HepG2 (cell line): ENCODE data around the gene PSAPL1. TPM values are rescaled to one million over a fixed set of nuclear protein-coding genes. Genes with fewer than 3 reads are reported as not detected.

ENCODE experiments used
- ATAC-seq: fragments of 200-7000 bp; cut with Tn5 transposase; 3 replicates; pipeline ENCODE4 v1.9.1; 2020; ENCODE audit warnings: mild to moderate bottlenecking, moderate library complexity
- BruUV-seq: library from RNA; stranded (reverse); fragments of 400-500 nt; replicated peaks from 2 replicates; lab custom pipeline; 2021; lab: Mats Ljungman, UMichigan
- CTCF ChIA-PET: fragments of 300-600 bp; formaldehyde crosslinking; extraction: SDS; loops from one replicate; lab custom pipeline; 2021; ENCODE audit warnings: low total read pairs, inconsistent platforms, low intra/inter-chr PET ratio; lab: Yijun Ruan, JAX
- POLR2A ChIA-PET: fragments of 350-600 bp; sonication (Branson Sonifier 250); formaldehyde crosslinking; loops from one replicate; lab custom pipeline; 2020; ENCODE audit warnings: antibody characterized with exemption, inconsistent platforms; lab: Yijun Ruan, JAX
- DNase-seq: peaks from one replicate; pipeline ENCODE4 v3.0.0-alpha.2; 2015; ENCODE audit warnings: low spot score
- FAIRE-seq: peaks from 3 replicates; lab custom pipeline; 2011; peaks lifted over from hg19 to GRCh38; lab: Jason Lieb, UNC
- H2AFZ ChIP-seq: one replicate; pipeline ENCODE4 v1.6.1; 2011; ENCODE audit warnings: low read length, inconsistent platforms
- H3K27ac ChIP-seq: fragments of 300-600 bp; 3 replicates; pipeline ENCODE4 v1.8.0; 2011; ENCODE audit warnings: mixed run types, mild to moderate bottlenecking, mixed read lengths, low read length, inconsistent platforms; ENCODE audit not compliant: insufficient read depth; ENCODE audit errors: extremely low read length
- H3K27me3 ChIP-seq, 2 experiments: fragments of 200-600 bp in 1 of 2; 2 replicates in 1 of 2; 3 replicates in 1 of 2; pipeline versions ENCODE4 v1.6.0 to v1.8.0; 2011; ENCODE audit warnings: low read length in 2 of 2, mild to moderate bottlenecking in 2 of 2, moderate library complexity in 2 of 2, inconsistent platforms in 1 of 2; ENCODE audit not compliant: insufficient read depth in 2 of 2, control insufficient read depth in 1 of 2
- H3K36me3 ChIP-seq, 2 experiments: fragments of 200-600 bp in 1 of 2; replicated peaks in 1 of 2; 2 replicates in 1 of 2; 3 replicates in 1 of 2; pipeline versions ENCODE4 v1.5.1 to v1.8.0; 2011; ENCODE audit warnings: low read length in 2 of 2, inconsistent platforms in 1 of 2; ENCODE audit not compliant: insufficient read depth in 2 of 2, control insufficient read depth in 1 of 2
- H3K4me1 ChIP-seq: 2 replicates; pipeline ENCODE4 v1.5.1; 2012; ENCODE audit warnings: low read length, inconsistent platforms; ENCODE audit not compliant: insufficient read depth
- H3K4me2 ChIP-seq: 2 replicates; pipeline ENCODE4 v1.6.0; 2011; ENCODE audit warnings: low read depth, low read length, inconsistent platforms
- H3K4me3 ChIP-seq, 3 experiments: fragments of 200-600 bp in 1 of 3; sonication (generic), shearing (Covaris generic) in 1 of 3; replicated peaks in 1 of 3; 2 replicates each; pipeline ENCODE4 v1.5.1; 2011 to 2016; ENCODE audit warnings: low read length in 3 of 3, inconsistent platforms in 2 of 3, low read depth in 2 of 3, mild to moderate bottlenecking in 2 of 3, control low read depth in 1 of 3, mixed read lengths in 1 of 3; ENCODE audit not compliant: insufficient read depth in 1 of 3
- H3K79me2 ChIP-seq: one replicate; pipeline ENCODE4 v1.6.1; 2011; ENCODE audit warnings: low read length, inconsistent platforms; ENCODE audit not compliant: insufficient read depth
- H3K9ac ChIP-seq: 2 replicates; pipeline ENCODE4 v1.6.0; 2011; ENCODE audit warnings: mild to moderate bottlenecking, low read depth, low read length, inconsistent platforms; ENCODE audit not compliant: insufficient read depth
- H3K9me3 ChIP-seq: 2 replicates; pipeline ENCODE4 v1.5.1; 2012; ENCODE audit warnings: mild to moderate bottlenecking, low read length
- H4K20me1 ChIP-seq: 2 replicates; pipeline ENCODE4 v1.6.0; 2011; ENCODE audit warnings: inconsistent platforms, mild to moderate bottlenecking, low read length, moderate library complexity; ENCODE audit not compliant: insufficient read depth
- ARHGAP35 ChIP-seq: sonication (generic); formaldehyde crosslinking; IDR thresholded peaks from 2 replicates; pipeline ENCODE4 v1.9.0; 2022; ENCODE audit warnings: mild to moderate bottlenecking, inconsistent platforms, moderate library complexity, missing genetic modification reagents, borderline replicate concordance
- BCL3 ChIP-seq: sonication (generic); formaldehyde crosslinking; IDR thresholded peaks from 2 replicates; pipeline ENCODE4 v1.5.1; 2020; ENCODE audit warnings: mild to moderate bottlenecking, missing genetic modification reagents, moderate library complexity
- CC2D1A ChIP-seq: sonication (generic); formaldehyde crosslinking; IDR thresholded peaks from 2 replicates; pipeline ENCODE4 v1.8.1; 2023; ENCODE audit warnings: mild to moderate bottlenecking, missing genetic modification reagents
- ELF1 ChIP-seq: sonication (generic); formaldehyde crosslinking; IDR thresholded peaks from 2 replicates; pipeline ENCODE4 v1.4.0; 2020; ENCODE audit warnings: missing genetic modification reagents
- ETV5 ChIP-seq: IDR thresholded peaks from 2 replicates; pipeline ENCODE4 v1.6.1; 2018; ENCODE audit warnings: missing biosample characterization, missing genetic modification reagents, inconsistent platforms, borderline replicate concordance
- HOXD1 ChIP-seq: sonication (generic); formaldehyde crosslinking; IDR thresholded peaks from 2 replicates; pipeline ENCODE4 v1.5.0; 2020; ENCODE audit warnings: missing genetic modification reagents
- JUNB ChIP-seq: sonication (generic); formaldehyde crosslinking; IDR thresholded peaks from 2 replicates; pipeline ENCODE4 v1.8.0; 2022; ENCODE audit warnings: missing genetic modification reagents, mild to moderate bottlenecking, borderline replicate concordance
- JUND ChIP-seq: sonication (generic); formaldehyde crosslinking; IDR thresholded peaks from 2 replicates; pipeline ENCODE4 v1.8.0; 2022; ENCODE audit warnings: mild to moderate bottlenecking, missing genetic modification reagents
- MXD4 ChIP-seq: IDR thresholded peaks from 2 replicates; pipeline ENCODE4 v1.6.1; 2016; ENCODE audit warnings: mild to moderate bottlenecking, missing biosample characterization, missing genetic modification reagents
- MYNN ChIP-seq: sonication (generic); formaldehyde crosslinking; IDR thresholded peaks from 2 replicates; pipeline ENCODE4 v1.4.0; 2020; ENCODE audit warnings: mild to moderate bottlenecking, low read depth, missing genetic modification reagents
- PTBP1 ChIP-seq: fragments of 200-400 bp; formaldehyde crosslinking; IDR thresholded peaks from 2 replicates; pipeline ENCODE4 v1.6.1; 2018; ENCODE audit warnings: low read length, low read depth; ENCODE audit not compliant: poor library complexity, severe bottlenecking
- SPEN ChIP-seq: sonication (generic); formaldehyde crosslinking; IDR thresholded peaks from 2 replicates; pipeline ENCODE4 v1.5.1; 2020; ENCODE audit warnings: low read depth, mild to moderate bottlenecking, missing genetic modification reagents
- TBX2 ChIP-seq: sonication (generic); formaldehyde crosslinking; IDR thresholded peaks from 2 replicates; pipeline ENCODE4 v1.5.0; 2020; ENCODE audit warnings: missing genetic modification reagents, mild to moderate bottlenecking, borderline replicate concordance
- ZBTB42 ChIP-seq: sonication (generic); formaldehyde crosslinking; IDR thresholded peaks from 2 replicates; pipeline ENCODE4 v1.5.0; 2020; ENCODE audit warnings: mild to moderate bottlenecking, missing genetic modification reagents
- ZNF567 ChIP-seq: sonication (generic); formaldehyde crosslinking; IDR thresholded peaks from 2 replicates; pipeline ENCODE4 v1.8.1; 2023; ENCODE audit warnings: mild to moderate bottlenecking, missing genetic modification reagents, borderline replicate concordance
- WGBS: methylation state at CpG from one replicate; pipeline ENCODE4 v1.1.6; 2017; ENCODE audit warnings: low lambda C conversion rate; 5-methylcytosine and 5-hydroxymethylcytosine counted together
- in situ Hi-C: cut with HindIII; loops from 2 replicates; pipeline ENCODE4 v1.10.0; 2017; ENCODE audit warnings: low pct_unique_long_range_greater_than_20kb; ENCODE audit not compliant: extremely low pct_ligation_motif_present
- intact Hi-C: fragments of 100-400 bp; cut with micrococcal nuclease; formaldehyde crosslinking; loops from one replicate; pipeline ENCODE4 v1.10.0; 2022; ENCODE audit not compliant: unreplicated experiment
- polyA plus RNA-seq, 8 experiments: library from polyadenylated mRNA; depleted of rRNA in 3 of 8; stranded (reverse) in 7 of 8; unstranded in 1 of 8; fragments of >200 nt; fragmentation: Illumina TruSeq in 4 of 8; extraction: Trizol in 4 of 8; gene quantifications; 2 replicates each; pipeline versions ENCODE4 v1.2.1 to v1.2.3, GENCODE V29; 2011 to 2016; ENCODE audit warnings: low read depth in 4 of 8, missing spikeins in 1 of 8, mixed read lengths in 1 of 8; ENCODE audit not compliant: insufficient read depth in 1 of 8
- total RNA-seq, 5 experiments: library from RNA; depleted of rRNA; stranded (reverse); fragments of >200 nt; fragmentation: Illumina TruSeq; extraction: Trizol; gene quantifications; 2 replicates each; pipeline ENCODE4 v1.2.3, GENCODE V29; 2016; ENCODE audit warnings: low read depth in 1 of 5
- TF ChIP-seq, protein P1 (sequence below): sonication (generic); formaldehyde crosslinking; IDR thresholded peaks from 2 replicates; pipeline ENCODE4 v1.5.0; 2020; ENCODE audit warnings: missing genetic modification reagents
- TF ChIP-seq, protein P2 (sequence below): sonication (generic); formaldehyde crosslinking; IDR thresholded peaks from 2 replicates; pipeline ENCODE4 v1.4.0; 2020; ENCODE audit warnings: mild to moderate bottlenecking, missing genetic modification reagents, borderline replicate concordance

The PSAPL1 gene
- total and polyA plus RNA-seq, 2 of the 13 experiments (the other 11 are each of a cell fraction or from before 2014, with no cell fraction given): 0.02 to 0.16 TPM

- H3K4me3 ChIP-seq: no peak overlapping the region
- ChIA-PET CTCF (no interaction called here), POLR2A (no interaction called here)
- in situ Hi-C loops (no loop called here), intact Hi-C loops (no loop called here)
- H3K27ac ChIP-seq: no peak overlapping the region
- BruUV-seq: no TSS peak
- FAIRE-seq (no peak), DNase-seq (no peak), ATAC-seq (no peak)
- H3K4me1 ChIP-seq: no peaks in the 10 kb centered on the region
- H3K27me3 ChIP-seq: peaks cover 3 to 11% of the 10 kb centered on the region in 2 experiments; a peak in 4 of 5 replicates
- 21% methylated on average over 21 of the region's 28 CpGs for WGBS
- no peak overlapping the region for H3K4me2 ChIP-seq
- H2AFZ ChIP-seq: no peak overlapping the region
- no peaks in the 10 kb centered on the region for H4K20me1 ChIP-seq
- no peaks in the 10 kb centered on the region for H3K79me2 ChIP-seq
- no peaks in the 10 kb centered on the region for H3K36me3 ChIP-seq
- H3K9me3 ChIP-seq: no peaks in the 10 kb centered on the region
- H3K9ac ChIP-seq: no peak overlapping the region
- TF ChIP-seq SPEN (no peak), BCL3 (CRISPR knock-in tag) (no peak), PTBP1 (no peak), MYNN (CRISPR knock-in tag) (no peak), ETV5 (CRISPR knock-in tag) (no peak), JUNB (CRISPR knock-in tag) (no peak), CC2D1A (CRISPR knock-in tag) (no peak), ELF1 (CRISPR knock-in tag) (no peak), TBX2 (CRISPR knock-in tag) (no peak), HOXD1 (CRISPR knock-in tag) (no peak), MXD4 (CRISPR knock-in tag) (no peak), ZNF567 (CRISPR knock-in tag) (no peak), JUND (CRISPR knock-in tag) (no peak), ARHGAP35 (CRISPR knock-in tag) (no peak), ZBTB42 (no peak)
- TF ChIP-seq, protein P1, sequence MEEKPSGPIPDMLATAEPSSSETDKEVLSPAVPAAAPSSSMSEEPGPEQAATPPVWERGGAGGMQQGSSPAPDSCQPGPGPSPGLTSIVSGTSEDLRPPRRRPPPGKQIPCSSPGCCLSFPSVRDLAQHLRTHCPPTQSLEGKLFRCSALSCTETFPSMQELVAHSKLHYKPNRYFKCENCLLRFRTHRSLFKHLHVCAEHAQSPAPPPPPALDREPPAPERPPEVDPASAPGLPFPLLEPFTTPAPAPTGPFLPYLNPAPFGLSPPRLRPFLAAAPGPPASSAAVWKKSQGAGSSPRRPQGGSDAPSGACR (CRISPR knock-in tag): no peak
- TF ChIP-seq, protein P2, sequence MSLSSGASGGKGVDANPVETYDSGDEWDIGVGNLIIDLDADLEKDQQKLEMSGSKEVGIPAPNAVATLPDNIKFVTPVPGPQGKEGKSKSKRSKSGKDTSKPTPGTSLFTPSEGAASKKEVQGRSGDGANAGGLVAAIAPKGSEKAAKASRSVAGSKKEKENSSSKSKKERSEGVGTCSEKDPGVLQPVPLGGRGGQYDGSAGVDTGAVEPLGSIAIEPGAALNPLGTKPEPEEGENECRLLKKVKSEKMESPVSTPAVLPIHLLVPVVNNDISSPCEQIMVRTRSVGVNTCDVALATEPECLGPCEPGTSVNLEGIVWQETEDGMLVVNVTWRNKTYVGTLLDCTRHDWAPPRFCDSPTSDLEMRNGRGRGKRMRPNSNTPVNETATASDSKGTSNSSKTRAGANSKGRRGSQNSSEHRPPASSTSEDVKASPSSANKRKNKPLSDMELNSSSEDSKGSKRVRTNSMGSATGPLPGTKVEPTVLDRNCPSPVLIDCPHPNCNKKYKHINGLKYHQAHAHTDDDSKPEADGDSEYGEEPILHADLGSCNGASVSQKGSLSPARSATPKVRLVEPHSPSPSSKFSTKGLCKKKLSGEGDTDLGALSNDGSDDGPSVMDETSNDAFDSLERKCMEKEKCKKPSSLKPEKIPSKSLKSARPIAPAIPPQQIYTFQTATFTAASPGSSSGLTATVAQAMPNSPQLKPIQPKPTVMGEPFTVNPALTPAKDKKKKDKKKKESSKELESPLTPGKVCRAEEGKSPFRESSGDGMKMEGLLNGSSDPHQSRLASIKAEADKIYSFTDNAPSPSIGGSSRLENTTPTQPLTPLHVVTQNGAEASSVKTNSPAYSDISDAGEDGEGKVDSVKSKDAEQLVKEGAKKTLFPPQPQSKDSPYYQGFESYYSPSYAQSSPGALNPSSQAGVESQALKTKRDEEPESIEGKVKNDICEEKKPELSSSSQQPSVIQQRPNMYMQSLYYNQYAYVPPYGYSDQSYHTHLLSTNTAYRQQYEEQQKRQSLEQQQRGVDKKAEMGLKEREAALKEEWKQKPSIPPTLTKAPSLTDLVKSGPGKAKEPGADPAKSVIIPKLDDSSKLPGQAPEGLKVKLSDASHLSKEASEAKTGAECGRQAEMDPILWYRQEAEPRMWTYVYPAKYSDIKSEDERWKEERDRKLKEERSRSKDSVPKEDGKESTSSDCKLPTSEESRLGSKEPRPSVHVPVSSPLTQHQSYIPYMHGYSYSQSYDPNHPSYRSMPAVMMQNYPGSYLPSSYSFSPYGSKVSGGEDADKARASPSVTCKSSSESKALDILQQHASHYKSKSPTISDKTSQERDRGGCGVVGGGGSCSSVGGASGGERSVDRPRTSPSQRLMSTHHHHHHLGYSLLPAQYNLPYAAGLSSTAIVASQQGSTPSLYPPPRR (CRISPR knock-in tag): no peak
Measured at GRCh38 chr4:7384003-7384928, 50.5 kb downstream of the PSAPL1 start.
